T-helper 2 cell (primary cell): ENCODE data around the gene MYCBPAP.
A peak's percentile ranks its signal among the peaks of the same experiment; 100 is the strongest.

Experiments
- DNase-seq, 5 experiments: peaks; one replicate each; pipeline versions ENCODE4 v3.0.0 to v3.0.0-alpha.2; 2012 to 2022
- total RNA-seq, 2 donors: gene quantifications; one replicate each; lab custom pipeline; 2026; lab: John Stamatoyannopoulos, UW

Gene MYCBPAP, protein sequence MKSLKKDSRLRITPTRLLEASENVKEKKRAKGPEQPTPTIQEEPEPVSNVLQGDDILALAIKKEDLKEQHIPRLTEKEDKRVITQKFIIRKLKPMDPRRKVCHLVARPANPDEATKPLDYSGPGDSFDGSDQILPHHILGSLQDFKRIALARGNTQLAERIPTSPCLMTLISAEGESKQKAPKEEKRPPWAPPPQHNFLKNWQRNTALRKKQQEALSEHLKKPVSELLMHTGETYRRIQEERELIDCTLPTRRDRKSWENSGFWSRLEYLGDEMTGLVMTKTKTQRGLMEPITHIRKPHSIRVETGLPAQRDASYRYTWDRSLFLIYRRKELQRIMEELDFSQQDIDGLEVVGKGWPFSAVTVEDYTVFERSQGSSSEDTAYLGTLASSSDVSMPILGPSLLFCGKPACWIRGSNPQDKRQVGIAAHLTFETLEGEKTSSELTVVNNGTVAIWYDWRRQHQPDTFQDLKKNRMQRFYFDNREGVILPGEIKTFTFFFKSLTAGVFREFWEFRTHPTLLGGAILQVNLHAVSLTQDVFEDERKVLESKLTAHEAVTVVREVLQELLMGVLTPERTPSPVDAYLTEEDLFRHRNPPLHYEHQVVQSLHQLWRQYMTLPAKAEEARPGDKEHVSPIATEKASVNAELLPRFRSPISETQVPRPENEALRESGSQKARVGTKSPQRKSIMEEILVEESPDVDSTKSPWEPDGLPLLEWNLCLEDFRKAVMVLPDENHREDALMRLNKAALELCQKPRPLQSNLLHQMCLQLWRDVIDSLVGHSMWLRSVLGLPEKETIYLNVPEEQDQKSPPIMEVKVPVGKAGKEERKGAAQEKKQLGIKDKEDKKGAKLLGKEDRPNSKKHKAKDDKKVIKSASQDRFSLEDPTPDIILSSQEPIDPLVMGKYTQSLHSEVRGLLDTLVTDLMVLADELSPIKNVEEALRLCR
- 2.2 to 5.6 reads per million in 2 donors for total RNA-seq

DNA sequence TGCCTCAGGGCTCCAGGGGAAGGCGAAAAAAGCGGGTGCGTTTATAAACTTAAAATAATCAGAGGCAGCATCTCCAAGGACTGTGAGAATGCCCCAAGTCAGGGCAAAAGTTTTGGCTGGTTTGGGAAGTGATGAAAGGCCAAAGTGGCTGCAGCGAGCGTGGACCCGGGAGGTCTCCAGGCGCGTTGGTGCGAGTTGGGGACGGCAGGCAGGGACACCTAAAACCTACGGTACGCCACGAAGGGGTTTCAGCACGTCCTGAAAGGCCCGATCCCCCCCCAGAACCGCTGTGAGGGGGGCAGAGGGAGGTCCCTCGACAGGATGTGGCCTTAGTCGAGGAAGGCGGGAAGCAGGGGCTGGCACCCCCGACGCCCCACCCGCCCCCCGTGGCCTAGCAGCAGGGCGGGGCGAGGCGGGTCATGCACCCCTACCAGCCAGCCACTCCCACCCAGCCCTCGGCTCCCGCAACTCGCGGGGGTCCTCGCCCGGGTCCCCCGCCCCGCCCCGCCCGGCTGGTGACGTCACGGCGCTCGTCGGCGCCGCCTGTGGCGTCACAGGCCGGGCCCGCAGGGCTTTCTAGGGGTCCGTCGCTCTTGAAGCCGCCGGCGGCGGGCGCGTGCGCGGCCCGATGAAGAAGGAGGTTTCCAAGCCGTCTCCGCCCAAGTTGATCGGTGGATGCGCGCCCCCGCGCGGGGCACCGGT, at the start of gene MYCBPAP:
TSS of gene MYCBPAP (plus strand) at position 569 of the 702 bp plus-strand sequence. CDS start 236 bp downstream, outside the sequence.
- peak; percentile 58 to 91 (median 77) for DNase-seq

DNA sequence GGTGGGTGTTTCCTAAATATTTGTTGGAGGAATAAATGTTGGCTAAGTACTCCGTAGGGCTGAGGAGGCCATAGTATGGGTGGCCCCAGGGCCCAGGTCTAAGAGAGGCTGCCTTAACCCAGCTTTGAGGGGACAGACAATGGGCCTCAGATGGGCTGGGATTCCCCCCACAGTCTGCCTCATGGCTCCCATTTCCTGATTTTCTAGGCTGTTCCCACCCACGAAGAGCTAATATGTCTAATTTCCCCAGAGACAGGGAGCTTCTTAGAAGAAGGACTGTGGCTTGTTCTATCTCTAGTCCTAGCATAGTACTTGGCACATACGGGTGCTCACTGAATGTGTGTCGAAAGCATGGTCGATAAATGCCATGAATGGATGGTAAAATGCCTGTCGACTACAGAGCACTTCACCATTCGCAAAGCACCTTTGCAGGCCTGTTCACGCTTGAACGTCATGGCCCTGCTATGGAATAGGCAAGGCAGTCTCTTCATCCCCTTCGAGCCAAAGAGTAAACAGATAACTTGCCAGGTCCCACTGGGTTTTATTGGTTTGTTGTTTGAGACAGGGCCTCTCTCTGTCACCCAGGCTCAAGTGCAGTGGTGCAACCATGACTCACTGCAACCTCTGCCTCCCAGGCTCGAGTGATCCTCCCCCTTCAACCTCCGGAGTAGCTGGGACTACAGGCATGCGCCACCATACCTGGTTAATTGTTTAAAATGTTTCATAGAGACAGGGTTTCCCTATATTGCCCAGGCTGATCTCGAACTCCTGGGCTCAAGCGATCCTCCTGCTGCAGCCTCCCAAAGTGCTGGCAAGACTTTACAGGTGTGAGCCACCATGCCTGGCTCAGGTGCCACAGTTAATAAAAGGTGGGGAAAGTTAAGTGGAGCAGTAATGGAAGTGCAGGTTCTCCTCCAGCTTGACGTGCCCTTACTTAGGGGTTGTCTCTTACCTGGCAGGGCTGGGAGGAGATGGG, 49.2 kb upstream of the MYCBPAP start:
- DNase-seq, result no peak

DNA sequence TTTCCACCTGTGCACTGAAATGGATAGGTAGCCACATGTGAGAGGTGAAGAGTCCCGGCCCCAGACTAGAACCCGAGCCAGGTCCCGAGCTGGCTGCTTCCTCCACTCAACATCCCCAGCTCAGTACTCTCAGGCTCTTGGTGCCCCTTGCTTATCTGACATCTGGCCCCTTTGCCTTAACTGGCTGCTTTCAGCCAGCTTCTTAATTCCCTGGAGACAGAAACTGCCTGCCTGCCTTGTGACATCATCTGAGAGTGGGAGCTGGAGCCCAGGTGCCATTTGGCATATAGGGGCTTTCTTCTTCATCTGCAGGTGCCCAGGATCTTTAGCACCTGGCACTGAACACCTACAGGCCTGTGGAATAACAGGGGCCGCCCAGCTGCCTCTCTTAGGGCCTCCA, 48.5 kb upstream of the MYCBPAP start:
- no peak for DNase-seq

DNA sequence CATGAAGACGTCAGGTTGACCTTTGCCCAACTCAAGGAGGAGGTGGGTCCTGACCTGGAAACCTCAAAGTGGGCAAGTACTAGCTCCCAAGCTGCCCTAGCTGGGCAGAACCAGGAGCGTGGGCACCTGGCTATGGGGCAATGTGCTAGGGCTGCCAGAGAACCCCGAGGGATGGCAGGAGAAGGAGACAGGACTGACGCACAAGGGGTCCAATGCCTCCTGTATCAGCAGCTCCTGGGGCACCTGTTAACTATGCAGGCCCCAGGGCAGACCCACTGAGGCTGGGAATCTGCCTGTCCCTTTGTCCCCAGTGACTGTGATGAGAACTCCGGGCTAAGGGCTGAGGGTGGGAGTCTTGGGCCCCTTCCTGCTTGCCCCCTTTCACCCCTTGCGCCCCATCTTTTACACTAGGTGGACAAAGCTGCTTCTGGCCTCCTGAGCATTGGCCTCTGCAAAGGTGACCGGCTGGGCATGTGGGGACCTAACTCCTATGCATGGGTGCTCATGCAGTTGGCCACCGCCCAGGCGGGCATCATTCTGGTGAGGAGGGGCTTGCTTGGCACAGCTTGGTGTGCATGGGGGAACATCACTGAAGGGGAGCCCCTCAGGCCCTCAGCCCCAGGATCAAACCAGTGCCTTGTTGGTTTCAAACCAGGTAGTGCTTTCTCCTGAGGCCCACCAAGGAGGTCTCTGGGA, 47.3 kb upstream of the MYCBPAP start:
- DNase-seq, result no peak

- DNase-seq, result no peak
These were observed 46.6 kb upstream of the MYCBPAP start for GRCh38 chr17:50461550-50462132.

GRCh38 chr17:50462446-50462845, 45.8 kb upstream of the MYCBPAP start:
- DNase-seq, result no peak

GRCh38 chr17:50464121-50464520, 44.1 kb upstream of the MYCBPAP start:
- no peak for DNase-seq

- DNase-seq, result no peak
These were observed 43.5 kb upstream of the MYCBPAP start for GRCh38 chr17:50464736-50465135.

DNA sequence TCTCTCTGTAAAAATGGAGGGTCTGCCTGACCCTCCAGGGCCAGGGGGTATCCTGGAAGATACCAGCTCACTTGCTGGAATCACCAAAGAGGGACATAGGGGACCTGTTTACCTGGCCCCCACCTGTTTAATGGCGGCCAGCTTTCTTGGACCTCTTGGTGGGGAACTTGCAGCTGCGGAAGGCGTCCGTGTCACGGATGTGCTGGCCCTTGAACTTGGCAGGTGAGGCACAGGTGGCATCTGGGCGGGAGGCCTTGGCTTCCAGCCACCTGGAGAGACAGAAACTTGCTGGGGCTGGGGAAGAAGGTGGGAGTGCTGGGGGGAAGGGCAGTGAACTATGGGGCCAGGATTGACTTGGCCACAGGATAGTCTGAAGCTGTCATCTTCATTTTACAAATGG, 43.1 kb upstream of the MYCBPAP start:
- no peak for DNase-seq

DNA sequence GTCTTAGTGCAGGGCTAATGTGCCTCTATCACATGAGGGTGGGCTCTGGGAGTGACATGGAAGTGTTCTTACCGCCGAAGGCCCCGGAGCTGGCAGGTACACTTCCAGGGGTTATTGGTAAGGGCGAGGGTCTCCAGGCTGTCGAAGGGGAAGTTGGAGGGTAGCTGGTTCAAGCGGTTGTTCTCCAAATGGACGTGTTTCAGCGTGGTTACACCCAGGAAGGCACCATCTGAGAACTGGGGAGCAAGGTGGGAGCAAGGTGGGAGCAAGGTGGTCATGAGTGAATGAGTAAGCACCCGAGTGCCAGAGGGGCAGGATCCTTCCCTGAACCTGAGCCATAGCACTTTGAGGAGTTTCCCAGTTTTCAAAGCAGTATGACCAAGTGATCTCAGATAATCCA, 42.6 kb upstream of the MYCBPAP start:
- DNase-seq, result no peak

- DNase-seq, result no peak
These were observed 41.7 kb upstream of the MYCBPAP start for GRCh38 chr17:50466371-50467113.

- DNase-seq, result no peak
These were observed 41.0 kb upstream of the MYCBPAP start for GRCh38 chr17:50467114-50467854.

DNA sequence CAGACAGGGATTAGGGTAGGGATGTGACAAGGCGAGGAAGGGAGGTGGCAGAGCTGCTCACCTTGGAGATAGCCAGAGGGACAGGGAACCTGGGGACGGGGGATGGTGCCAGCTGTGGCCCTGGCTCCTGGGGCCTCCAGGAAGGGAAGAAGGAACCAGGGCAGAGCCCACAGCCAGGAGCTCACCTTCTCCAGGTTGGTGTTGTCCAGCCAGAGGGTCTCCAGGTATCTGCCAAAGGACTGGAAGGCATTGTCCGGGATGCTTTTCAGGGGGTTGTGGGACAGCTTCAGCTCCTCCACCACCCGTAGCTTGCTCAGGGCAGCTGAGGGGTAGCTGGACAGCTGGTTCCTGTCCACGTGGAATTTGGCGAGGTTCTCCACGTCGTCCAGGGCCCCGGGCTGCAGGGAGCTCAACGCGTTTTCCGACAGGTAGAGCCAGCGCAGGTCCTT, 40.4 kb upstream of the MYCBPAP start:
- no peak for DNase-seq

- peak in 1 of 5 experiments; percentile 23 for DNase-seq
These were observed 39.7 kb upstream of the MYCBPAP start, which contains the start of gene CHAD for GRCh38 chr17:50468304-50469207. Gene CHAD (minus strand): TSS chr17:50468880. CDS start chr17:50468813, 67 bp downstream.

DNA sequence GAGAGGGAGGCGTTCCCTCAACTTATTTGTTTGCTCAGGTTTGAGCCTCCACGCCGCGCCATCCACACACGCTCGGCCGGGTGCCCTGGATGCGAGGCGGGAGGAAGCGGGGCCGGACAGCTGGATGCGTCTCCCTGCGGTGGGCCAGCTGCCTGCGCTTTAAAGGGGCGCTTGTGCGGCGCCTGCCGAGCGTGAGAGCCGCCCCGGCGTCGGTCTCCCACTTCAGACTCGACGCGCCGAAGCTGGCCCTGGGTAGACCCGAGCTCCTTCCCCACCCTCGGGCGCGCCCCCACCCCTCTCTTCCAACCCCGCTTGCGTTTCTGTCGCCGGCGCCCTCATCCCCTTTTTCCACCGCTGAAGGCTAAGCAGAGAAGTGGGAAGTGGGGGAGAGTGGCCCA, 39.0 kb upstream of the MYCBPAP start:
- no peak for DNase-seq

DNA sequence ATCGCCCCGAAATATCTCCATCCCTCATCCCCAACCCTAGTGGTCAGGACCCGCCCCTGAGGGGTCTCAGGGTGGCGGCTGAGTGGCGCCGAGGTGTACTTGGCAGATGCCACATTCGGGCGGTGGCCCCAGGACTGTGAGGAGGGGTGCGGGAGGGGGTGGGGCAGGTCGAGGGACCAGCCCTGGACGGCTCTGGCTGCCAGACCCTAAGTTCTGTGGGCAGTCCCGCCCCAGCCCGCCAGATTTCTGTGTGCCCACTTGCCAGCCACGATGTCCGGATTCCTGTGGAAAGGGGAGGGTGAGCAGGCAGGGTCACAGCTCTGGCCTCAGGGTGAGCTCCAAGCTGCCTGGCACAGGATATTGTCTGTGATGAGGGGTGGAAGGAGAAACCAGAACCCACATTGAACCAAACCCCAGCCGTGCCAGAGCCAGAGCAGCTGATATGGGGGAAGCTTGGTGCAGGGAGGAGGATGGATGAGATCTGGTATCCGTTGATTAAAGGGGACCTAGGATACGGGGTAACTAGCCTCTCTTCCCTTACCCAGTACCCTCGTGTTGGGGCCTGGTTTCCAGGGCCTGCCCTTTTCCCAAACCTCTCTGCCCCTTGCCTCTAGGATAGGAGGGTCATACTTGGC, 38.5 kb upstream of the MYCBPAP start:
- DNase-seq, result no peak

DNA sequence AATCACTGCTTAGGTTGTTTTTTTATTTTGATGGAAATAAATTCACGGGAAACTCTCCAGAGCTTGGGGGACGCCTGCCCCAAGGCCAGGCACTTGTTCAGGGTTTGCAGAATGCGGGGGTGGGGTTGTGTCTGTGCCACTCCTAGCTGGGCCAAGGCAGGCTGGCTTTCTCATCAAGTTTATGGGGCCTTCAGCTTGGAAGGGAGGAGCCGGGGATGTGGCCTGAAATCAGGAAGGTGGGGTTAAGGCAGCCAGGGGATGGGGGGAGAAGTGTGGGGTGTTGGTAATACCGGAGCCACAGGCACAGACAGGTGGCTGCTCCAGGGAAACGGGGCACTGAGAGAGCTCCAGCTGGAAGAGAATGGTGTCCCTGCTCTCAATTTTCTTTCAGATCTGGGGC, 37.8 kb upstream of the MYCBPAP start:
- DNase-seq, result no peak
